Hepatocyte (in vitro differentiated cells): Measurements from ENCODE around the gene SLITRK1. TPM values are rescaled to one million over a fixed set of nuclear protein-coding genes. Genes with fewer than 3 reads are reported as not detected.

Experiments used
- DNase-seq: peaks from one replicate; pipeline ENCODE4 v3.0.0-alpha.2; 2016; ENCODE audit warnings: low spot score
- H2AFZ ChIP-seq: fragments of 200-600 bp; sonication (generic); 2 replicates; pipeline ENCODE4 v1.6.0; 2016; ENCODE audit warnings: antibody characterized with exemption, mild to moderate bottlenecking
- H3K27ac ChIP-seq: fragments of 200-600 bp; sonication (generic); 2 replicates; pipeline ENCODE4 v1.5.1; 2016; ENCODE audit warnings: mild to moderate bottlenecking
- H3K27me3 ChIP-seq: fragments of 200-600 bp; sonication (generic); 2 replicates; pipeline ENCODE4 v1.6.1; 2016
- H3K36me3 ChIP-seq: fragments of 200-600 bp; sonication (generic); replicated peaks from 2 replicates; pipeline ENCODE4 v1.5.1; 2016; ENCODE audit warnings: low read depth; ENCODE audit not compliant: insufficient read depth
- H3K4me1 ChIP-seq: fragments of 200-600 bp; sonication (generic); 2 replicates; pipeline ENCODE4 v1.5.1; 2016; ENCODE audit warnings: mild to moderate bottlenecking, moderate library complexity; ENCODE audit not compliant: insufficient read depth
- H3K4me2 ChIP-seq: fragments of 200-600 bp; sonication (generic); 2 replicates; pipeline ENCODE4 v1.6.0; 2016
- H3K4me3 ChIP-seq: fragments of 200-600 bp; sonication (generic); 2 replicates; pipeline ENCODE4 v1.5.1; 2016; ENCODE audit warnings: mild to moderate bottlenecking
- H3K79me2 ChIP-seq: fragments of 200-600 bp; sonication (generic); 2 replicates; pipeline ENCODE4 v1.6.0; 2017; ENCODE audit warnings: mild to moderate bottlenecking
- H3K9me2 ChIP-seq: fragments of 200-600 bp; sonication (generic); replicated peaks from 2 replicates; pipeline ENCODE4 v1.6.0; 2017; ENCODE audit warnings: mild to moderate bottlenecking; ENCODE audit not compliant: insufficient read depth
- H3K9me3 ChIP-seq: fragments of 200-600 bp; sonication (generic); 2 replicates; pipeline ENCODE4 v1.5.1; 2016; ENCODE audit warnings: low read depth, mild to moderate bottlenecking
- H4K20me1 ChIP-seq: fragments of 200-600 bp; sonication (generic); 2 replicates; pipeline ENCODE4 v1.6.0; 2016; ENCODE audit warnings: mild to moderate bottlenecking; ENCODE audit not compliant: insufficient read depth, poor library complexity, severe bottlenecking
- EZH2 ChIP-seq: fragments of 200-600 bp; sonication (generic); IDR thresholded peaks from 2 replicates; pipeline ENCODE4 v1.6.1; 2016; ENCODE audit warnings: antibody characterized with exemption, mild to moderate bottlenecking, borderline replicate concordance
- EZH2phosphoT487 ChIP-seq: fragments of 200-600 bp; sonication (generic); IDR thresholded peaks from one replicate; pipeline ENCODE4 v1.6.1; 2018; ENCODE audit warnings: antibody characterized with exemption, mild to moderate bottlenecking, low read depth, moderate library complexity; ENCODE audit not compliant: unreplicated experiment, severe bottlenecking
- WGBS: methylation state at CpG from one replicate; pipeline ENCODE4 v1.1.6; 2016; ENCODE audit warnings: low lambda C conversion rate; ENCODE audit errors: missing lambda C conversion rate; 5-methylcytosine and 5-hydroxymethylcytosine counted together
- polyA plus RNA-seq: library from polyadenylated mRNA; unstranded; fragments of >200 nt; fragmentation: Nextera tagmentation; extraction: Ambion mirVana; gene quantifications from 2 replicates; pipeline ENCODE4 v1.2.1, GENCODE V29; 2016
- total RNA-seq: library from RNA; depleted of rRNA; stranded (reverse); fragments of >200 nt; gene quantifications from 2 replicates; pipeline ENCODE4 v1.2.3, GENCODE V29; 2014
- TF ChIP-seq, protein P1 (sequence below): fragments of 200-600 bp; sonication (generic); IDR thresholded peaks from 2 replicates; pipeline ENCODE4 v1.5.1; 2016; ENCODE audit warnings: antibody characterized with exemption, mild to moderate bottlenecking; ENCODE audit not compliant: poor library complexity

Gene SLITRK1, protein sequence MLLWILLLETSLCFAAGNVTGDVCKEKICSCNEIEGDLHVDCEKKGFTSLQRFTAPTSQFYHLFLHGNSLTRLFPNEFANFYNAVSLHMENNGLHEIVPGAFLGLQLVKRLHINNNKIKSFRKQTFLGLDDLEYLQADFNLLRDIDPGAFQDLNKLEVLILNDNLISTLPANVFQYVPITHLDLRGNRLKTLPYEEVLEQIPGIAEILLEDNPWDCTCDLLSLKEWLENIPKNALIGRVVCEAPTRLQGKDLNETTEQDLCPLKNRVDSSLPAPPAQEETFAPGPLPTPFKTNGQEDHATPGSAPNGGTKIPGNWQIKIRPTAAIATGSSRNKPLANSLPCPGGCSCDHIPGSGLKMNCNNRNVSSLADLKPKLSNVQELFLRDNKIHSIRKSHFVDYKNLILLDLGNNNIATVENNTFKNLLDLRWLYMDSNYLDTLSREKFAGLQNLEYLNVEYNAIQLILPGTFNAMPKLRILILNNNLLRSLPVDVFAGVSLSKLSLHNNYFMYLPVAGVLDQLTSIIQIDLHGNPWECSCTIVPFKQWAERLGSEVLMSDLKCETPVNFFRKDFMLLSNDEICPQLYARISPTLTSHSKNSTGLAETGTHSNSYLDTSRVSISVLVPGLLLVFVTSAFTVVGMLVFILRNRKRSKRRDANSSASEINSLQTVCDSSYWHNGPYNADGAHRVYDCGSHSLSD
- total RNA-seq (not detected in 2 replicates), polyA plus RNA-seq (0.04 TPM in 1 of 2 replicates, not detected in the other)

DNA sequence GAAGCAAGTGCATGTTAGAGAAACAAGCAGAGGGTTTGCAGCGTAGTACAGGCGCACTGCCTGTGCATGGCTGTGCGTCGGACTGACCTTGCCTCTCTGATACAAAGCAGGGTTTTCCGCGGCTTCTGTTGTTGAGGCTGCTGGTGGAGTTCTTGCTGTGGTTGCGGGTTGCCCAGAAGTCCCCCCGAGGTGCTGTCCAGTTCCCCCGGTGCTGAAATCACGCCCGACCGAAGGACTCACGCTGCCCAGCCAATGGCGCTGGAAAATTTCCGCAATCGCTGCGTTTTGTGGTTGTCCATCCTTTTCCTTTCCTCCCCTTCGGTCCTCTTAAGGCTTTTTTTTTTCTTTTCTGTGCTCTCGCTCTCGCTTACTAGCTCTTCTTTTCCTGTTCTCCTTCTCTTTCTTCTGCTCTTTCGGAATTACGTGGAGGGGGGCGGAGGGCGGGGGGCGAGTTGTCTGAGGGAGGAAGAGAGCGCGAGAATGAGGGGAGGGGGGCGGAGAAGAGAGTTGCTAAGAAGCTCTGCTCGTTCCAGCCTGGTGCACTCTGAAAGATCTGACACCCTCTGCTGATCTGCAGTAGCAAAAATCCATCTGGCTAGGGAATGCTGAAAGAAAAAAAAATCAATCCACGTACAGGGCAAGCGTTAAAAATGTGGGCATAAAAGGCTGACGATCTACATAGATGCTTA lies at the start of gene SLITRK1:
TSS of gene SLITRK1 (minus strand) at position 558 of the 689 bp plus-strand sequence. CDS start 967 bp downstream, outside the sequence.
- Histone ChIP-seq H3K9me2 (no peaks in the 10 kb centered on the region), H3K27ac (no peak within 1 kb of the TSS), H3K4me3 (no peak within 1 kb of the TSS), H3K79me2 (no peaks in the 10 kb centered on the region), H3K4me1 (peaks cover 6% of the 10 kb centered on the region), H3K9me3 (no peaks in the 10 kb centered on the region), H3K27me3 (peaks cover 74% of the 10 kb centered on the region), H2AFZ (no peak within 1 kb of the TSS), H3K36me3 (no peaks in the 10 kb centered on the region), H3K4me2 (peak within 1 kb of the TSS; percentile 72), H4K20me1 (no peaks in the 10 kb centered on the region)
- WGBS, result 2% methylated on average over 32 of the region's 32 CpGs
- peak; percentile 80 for DNase-seq
- TF ChIP-seq EZH2 (no peak), EZH2phosphoT487 (no peak)
- TF ChIP-seq, protein P1, sequence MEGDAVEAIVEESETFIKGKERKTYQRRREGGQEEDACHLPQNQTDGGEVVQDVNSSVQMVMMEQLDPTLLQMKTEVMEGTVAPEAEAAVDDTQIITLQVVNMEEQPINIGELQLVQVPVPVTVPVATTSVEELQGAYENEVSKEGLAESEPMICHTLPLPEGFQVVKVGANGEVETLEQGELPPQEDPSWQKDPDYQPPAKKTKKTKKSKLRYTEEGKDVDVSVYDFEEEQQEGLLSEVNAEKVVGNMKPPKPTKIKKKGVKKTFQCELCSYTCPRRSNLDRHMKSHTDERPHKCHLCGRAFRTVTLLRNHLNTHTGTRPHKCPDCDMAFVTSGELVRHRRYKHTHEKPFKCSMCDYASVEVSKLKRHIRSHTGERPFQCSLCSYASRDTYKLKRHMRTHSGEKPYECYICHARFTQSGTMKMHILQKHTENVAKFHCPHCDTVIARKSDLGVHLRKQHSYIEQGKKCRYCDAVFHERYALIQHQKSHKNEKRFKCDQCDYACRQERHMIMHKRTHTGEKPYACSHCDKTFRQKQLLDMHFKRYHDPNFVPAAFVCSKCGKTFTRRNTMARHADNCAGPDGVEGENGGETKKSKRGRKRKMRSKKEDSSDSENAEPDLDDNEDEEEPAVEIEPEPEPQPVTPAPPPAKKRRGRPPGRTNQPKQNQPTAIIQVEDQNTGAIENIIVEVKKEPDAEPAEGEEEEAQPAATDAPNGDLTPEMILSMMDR, result no peak

DNA sequence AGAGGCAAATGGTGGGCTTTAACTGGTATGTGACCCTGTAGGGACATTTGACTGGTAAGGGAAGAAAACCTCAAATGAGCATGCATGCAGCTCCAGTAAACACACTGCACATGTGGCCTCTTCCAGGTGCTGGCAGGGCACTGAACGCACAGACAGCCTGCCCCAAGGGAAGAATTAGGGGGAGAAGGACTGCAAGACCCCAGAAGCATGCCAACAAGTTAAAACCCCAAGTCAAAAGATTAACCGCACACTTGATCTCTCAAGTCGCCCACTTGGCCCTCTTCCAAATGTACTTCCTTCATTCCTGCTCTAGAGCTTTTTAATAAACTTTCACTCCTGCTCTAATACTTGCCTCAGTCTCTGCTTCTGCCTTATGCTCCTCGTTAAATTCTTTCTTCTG lies 46.9 kb upstream of the SLITRK1 start:
- Histone ChIP-seq H3K4me1 (no peaks in the 10 kb centered on the region), H3K9me2 (no peaks in the 10 kb centered on the region), H3K4me2 (no peak overlapping the region), H3K27ac (no peak overlapping the region), H3K9me3 (no peaks in the 10 kb centered on the region), H3K4me3 (no peak overlapping the region), H3K27me3 (no peaks in the 10 kb centered on the region), H3K79me2 (no peaks in the 10 kb centered on the region), H2AFZ (no peak overlapping the region), H4K20me1 (no peaks in the 10 kb centered on the region), H3K36me3 (no peaks in the 10 kb centered on the region)
- 53% methylated on average over 4 of the region's 4 CpGs for WGBS
- DNase-seq, result no peak
- TF ChIP-seq EZH2 (no peak), EZH2phosphoT487 (no peak)
- TF ChIP-seq, protein P1, result no peak

DNA sequence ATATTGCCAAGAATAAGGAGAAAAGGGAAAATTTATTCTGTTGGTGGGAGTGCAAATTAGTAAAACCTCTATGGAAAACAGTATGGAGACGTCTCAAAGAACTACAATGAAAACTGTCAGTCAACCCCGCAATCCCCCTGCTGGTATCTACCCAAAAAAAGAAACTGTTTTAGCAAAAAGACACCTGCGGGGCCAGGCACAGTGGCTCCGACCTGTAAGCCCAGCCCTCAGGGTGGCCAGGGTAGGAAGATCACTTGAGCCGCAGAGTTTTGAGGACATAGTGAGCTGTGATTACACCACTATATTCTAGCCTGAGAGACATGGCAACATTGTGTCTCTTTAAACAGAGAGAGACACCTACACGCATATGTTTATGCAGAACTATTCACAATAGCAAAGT lies 37.5 kb upstream of the SLITRK1 start:
- Histone ChIP-seq H3K9me3 (no peaks in the 10 kb centered on the region), H2AFZ (no peak overlapping the region), H3K9me2 (no peaks in the 10 kb centered on the region), H4K20me1 (no peaks in the 10 kb centered on the region), H3K4me2 (no peak overlapping the region), H3K4me1 (no peaks in the 10 kb centered on the region), H3K4me3 (no peak overlapping the region), H3K79me2 (no peaks in the 10 kb centered on the region), H3K27ac (no peak overlapping the region), H3K36me3 (no peaks in the 10 kb centered on the region), H3K27me3 (no peaks in the 10 kb centered on the region)
- WGBS, result 85% methylated on average over 6 of the region's 6 CpGs
- TF ChIP-seq, protein P1, result no peak
- TF ChIP-seq EZH2 (no peak), EZH2phosphoT487 (no peak)
- DNase-seq, result no peak
